Cerebellar cortex (tissue), 1 donor: ENCODE results near the gene B3GLCT.

Experiments used
- DNase-seq: peaks from one replicate; pipeline ENCODE4 v3.0.0-alpha.2; 2015; ENCODE audit warnings: low spot score

B3GLCT gene

DNA sequence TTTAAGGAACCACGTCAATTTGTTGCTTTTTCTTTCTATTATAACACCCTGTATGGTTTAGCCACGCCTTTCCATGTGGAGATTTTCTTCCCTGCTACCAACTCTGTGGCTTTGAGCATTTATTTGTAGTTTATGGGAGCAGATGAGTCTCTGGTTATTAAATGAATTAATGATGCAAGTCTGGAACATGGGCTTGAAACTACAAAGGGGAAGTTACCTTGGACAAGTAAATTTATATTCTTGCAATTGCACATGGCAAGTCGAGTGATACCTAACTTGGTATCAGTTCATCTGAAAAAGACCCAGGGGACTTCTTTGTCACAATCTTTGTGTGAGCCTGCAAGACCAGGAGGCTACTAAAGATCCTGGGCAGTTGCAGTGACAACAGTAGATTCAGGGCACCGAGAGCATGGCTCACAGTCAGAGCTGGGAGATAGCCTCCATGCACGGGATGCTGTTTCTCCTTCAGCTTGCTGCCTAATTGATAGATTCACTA is 24.4 kb downstream of the B3GLCT start:
- no peak for DNase-seq

DNA sequence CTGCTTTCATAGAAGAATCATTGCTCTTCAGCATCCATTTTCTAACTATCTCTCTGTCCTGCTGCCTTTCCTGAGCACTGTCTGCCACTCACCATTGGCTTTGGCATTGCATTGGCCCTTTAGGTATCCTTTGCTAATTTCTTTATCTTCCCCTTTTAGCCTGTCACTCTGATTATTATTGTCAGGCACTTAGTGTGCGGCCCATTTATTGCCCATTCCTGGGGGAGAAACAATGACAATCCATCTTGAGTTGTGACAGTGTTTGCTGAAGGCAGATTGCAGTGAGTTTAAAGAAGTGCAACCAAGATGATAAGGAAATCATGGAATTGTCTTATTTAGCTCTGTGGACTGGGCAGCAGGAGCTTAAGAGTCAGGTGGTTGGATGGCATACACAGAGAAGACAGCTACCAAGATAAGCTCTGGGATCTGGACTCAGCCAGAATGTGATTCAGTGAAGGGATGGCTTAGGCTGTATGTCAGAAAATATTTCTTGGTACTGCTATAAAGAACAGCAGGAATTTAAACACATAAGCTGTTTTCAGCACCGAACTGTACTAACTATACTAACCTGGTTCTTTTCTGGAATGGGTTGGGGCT is 25.3 kb downstream of the B3GLCT start:
- DNase-seq, result no peak

DNA sequence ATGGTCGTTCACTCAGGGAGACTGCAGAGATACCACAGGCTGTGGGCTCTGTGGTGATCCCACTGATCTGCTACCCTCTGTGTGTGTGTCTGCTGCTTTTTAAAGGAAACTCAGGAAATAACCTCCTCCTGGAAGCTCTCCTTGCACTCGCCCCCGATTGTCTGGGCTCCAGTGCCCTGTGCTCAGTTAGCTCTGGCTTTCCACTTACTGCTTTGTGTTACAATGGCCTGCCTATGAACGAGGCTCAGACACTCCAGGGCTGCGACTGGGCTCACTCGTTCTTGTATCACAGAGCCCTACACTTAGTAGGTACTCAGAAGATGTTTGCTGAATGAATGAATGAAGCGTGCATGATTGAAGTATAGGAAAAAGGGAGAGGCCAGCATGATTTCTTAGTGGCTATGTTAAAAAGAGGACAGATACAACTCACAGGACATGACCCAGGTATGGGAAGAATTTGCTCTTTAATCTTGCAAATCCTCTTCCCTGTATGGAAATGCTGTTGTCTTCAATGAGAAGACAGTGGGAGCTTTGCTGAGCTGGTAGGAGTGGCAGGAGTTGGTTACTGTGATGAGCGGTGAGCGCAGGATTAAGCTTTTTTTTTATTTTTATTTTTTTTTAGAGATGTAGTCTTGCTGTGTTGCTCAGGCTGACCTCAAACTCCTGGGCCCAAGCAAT is 26.4 kb downstream of the B3GLCT start:
- no peak for DNase-seq

DNA sequence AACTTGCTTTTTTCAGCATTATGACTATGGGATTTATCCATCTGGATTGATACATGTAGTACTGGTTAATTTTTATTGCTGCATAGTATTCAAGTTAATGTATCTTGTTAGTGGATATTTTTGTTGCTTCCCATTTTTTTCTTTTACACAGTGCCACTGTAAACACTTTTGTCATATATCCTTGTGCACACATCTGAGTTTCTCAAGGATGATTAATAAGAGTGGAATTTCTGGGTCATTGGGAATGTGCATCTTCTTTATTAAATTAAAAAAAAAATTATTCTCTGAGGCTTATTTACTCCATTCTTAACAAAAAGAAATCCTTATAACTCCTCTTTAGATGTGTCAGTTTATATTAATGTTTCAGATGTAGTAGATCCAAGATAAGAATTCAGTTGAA is 27.3 kb downstream of the B3GLCT start:
- DNase-seq, result no peak

DNA sequence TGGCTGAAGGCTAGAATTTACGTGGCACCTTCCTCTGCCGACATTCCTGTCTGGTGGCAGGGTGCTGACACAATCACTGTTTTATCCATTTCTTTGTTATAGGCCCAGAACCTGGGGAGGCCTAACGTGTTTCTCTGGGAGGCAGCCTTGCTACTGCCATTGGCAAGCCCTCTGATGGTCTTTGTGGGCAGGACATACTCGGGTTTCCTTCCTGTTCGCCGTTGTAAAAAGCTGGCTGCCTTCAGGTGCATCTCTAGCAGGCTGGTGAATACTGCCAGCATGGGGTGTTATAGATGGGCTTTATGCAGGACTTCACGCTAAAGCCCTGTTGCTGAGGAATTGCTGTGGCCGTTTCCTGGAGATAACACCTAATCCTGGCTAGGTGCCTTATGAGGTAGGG is 28.1 kb downstream of the B3GLCT start:
- DNase-seq, result no peak

DNA sequence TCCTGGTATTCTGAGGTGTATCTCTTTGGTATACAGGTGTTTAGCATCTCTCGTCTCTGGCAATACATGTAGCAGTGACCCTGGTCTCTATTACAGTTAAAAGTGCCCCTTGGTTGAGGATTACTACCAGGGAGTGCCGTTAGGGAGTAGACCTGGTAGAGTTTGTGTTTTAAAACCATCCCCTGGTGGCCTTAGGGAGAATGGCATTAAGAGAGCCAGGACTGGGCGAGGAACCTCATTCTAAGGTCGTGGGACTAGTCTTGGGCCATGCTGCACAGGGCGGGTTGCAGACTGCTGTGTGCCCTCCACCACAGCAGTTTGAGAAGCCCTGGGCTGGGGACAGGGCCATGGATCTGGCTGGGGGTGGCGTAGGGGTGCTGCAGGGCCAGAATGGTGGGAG is 35.0 kb downstream of the B3GLCT start:
- peak; percentile 6 for DNase-seq

DNA sequence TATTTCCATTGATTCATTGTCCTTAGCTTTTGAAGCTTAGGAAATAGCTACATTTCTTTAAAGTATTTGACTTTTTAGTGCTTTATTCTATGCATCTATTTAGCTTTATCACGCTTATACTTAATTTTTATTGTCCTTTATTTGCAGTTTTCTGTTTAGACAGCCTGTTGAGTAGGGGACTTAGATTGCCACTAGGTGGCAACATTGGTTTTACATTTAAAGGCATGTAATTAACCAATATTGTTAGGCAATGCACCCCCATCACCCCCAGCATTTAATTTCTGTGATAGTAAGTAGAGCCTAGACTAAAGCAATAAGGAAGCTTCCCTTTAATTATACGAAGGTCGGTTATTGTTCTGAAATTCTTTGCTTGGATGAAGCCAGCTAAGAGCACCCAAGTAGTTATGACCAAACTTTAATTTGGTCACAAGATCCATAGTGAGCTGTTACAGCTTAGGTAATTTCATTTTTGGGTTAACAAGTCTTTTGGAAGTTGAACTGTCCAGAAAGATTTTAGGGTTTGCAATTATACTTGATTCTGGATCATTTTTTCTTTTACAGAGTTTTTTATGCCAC is 36.5 kb downstream of the B3GLCT start:
- DNase-seq, result peak; percentile 26

DNA sequence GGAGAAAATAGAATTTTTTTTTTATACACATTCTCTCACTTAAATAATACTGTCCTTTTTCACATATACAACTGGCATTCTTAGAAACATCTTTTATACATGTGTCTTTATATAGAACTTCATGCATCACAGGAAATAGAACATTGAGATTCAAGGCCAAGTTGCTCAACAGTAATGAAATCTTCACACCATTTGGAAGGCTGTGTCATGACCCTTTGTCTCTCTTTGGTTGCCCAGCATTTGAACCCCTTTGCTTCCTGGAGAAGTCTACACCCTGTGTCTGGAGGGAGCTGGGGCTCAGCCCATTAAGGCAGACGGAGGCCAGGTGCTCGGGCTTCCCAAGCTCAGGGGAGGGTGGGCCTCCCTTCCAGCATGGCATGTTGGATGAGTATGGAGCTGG is 41.1 kb downstream of the B3GLCT start:
- DNase-seq, result no peak

DNA sequence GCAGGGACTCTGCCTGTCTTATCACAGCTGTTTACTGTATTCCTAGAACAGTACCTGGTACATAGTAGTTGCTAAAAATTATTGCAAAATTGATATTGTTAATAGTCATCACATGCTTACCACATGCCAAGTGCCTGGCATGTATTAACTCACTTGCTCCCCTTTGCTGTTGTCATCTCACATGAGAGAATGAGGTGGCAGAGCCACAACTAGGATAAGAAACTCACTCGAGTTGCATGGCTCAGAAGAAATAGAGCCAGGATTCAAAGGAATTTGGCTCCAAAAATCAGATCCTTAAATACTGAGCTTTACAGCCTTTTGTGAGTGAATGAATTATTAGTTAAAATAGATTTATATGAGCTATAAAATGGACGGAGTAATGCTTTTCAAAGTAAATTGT is 42.6 kb downstream of the B3GLCT start:
- DNase-seq, result no peak

DNA sequence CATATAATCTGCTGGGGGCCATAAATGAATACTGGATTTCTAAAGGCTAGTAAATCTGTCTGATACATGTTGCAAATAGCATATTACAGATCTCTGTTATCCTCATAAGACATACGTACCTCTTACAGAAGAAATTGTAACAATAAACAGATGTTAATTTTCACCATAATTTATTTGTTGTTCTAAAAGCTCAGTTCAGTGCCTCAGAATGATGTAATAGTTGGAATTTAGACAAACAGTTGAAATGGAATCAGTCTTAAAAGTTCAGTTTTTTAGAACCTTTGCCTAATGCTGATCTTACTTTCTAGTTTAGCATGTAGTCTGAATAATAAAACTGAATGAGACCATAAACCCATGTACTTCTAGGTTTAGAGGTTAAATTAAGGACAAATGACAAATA is 43.1 kb downstream of the B3GLCT start:
- DNase-seq, result no peak

DNA sequence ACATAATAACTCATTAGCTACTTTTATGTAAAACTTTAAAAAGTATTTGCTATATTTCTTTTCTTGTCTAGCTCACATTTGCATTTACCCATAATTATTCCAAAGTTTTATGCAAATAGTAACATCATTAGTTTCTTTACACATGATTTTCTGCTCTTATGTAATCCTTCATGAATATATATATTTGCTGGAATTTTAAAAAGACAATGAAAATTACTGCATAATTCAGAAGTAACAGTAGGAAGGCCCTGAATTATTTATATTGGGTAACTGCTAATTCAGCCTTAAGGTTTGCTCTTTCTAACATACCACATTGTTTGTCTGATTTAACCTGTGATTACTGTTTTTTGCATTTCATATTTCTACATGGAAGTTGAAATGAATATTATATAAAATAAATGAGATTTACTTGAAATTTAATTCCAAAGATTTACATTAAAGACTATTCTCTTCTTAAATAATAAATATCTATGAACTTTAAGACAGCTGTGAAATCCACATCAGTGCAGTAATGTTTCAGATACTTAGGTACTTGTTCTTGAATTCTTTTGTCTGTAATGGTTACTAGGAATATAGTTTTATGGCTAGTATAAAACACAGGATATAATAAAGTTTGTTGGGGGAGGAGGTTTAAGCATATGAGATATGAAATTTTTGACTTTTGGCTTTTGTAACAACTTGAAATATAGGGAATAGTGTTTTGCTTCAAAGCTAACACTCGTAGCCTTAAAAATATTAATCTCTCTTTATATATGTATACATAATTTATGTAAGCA is 46.0 kb downstream of the B3GLCT start:
- DNase-seq, result no peak

DNA sequence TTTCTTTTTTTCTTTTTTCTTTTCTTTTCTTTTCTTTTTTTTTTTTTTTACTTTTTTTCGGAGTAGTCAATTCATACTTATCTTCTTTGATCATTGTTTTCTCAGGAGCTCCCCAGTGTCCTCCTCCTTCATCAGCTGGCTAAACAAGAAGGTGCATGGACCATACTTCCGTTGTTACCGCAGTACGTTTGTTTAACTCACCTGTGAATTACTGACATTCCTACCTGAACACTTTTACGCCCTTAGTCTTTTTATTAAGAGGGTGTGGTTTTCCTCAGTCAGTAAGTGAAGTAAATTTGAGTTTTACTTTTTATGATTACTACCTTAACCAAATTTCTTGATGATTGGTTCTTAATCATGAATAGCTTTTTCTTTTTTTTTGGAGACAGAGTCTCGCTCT is 47.1 kb downstream of the B3GLCT start:
- no peak for DNase-seq

DNA sequence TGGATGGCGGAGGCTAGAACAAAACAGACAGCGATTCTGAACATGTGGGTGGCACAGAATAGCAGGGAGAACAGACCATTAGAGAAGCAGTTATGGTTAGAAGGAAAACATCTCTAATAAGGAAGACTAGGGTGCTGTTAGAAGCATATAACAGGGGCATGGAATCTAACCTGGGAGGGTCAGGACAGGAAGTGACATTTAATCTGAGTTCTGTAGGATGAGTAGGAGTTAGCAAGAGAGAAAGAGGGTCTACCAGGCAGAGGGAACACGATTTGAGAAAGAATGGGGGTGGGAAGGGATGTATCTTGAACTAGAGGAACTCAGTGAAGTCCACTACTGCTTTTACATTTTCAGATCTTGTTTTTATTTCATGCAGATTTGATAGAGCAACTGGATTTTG is 48.6 kb downstream of the B3GLCT start:
- no peak for DNase-seq

DNA sequence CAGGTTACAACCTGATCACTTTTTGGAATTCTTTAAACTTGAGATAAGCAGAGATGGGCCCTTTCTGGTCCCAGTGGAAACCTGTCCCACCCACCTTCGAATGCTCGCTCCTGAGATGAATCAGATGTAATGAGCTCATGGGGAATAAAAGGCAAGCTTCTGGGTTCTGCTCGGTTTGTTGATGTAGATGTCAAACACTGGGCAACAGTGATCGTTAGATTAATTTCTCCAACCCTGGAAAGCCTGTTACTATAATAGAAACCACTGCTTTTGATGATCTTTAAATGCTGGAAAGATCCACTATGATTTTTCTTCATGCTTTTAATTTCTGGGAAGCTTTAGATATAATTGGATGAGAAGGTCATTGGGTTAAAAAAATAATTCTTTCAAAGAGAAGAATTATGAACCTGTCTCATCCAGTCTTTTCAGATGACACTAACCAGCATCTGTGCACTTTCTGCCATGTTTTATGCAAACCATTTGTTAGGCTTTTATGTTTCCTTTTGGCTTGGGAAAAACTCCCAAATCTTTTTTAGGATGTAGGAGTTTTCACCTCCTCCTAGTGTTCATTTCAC is 49.3 kb downstream of the B3GLCT start:
- DNase-seq, result no peak

DNA sequence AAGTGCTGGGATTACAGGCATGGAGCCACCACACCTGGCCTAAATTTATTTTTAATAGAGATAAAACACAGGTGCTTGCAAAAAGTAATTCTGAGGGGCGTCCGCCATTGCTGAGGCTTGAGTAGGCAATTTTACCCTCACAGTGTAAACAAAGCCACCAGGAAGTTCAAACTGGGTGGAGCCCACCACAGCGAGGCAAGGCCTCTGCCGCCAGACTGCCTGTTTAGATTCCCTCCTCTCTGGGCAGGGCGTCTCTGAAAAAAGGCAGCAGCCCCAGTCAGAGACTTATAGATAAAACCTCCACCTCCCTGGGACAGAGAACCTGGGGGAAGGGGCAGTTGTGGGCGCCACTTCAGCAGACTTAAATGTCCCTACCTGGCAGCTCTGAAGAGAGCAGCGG is 50.7 kb downstream of the B3GLCT start:
- DNase-seq, result no peak

DNA sequence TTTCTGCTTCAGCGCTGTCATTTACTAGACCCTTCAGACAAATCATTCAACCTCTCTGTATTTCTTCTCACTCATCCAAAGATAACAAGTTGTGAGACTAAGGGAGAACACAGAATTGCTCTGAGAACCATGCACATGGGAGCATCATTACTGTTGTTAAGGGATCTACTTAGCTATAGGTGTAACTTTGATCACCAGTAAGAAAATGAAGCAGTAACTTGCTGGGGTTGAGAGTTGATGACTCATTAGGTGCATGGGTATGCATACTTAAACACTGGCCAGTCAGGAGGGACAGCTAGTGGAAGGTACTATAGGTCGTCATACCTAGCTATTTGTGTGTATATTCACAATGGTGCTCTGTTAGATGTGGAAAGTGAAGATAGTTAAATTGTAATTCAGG is 61.5 kb downstream of the B3GLCT start:
- no peak for DNase-seq

DNA sequence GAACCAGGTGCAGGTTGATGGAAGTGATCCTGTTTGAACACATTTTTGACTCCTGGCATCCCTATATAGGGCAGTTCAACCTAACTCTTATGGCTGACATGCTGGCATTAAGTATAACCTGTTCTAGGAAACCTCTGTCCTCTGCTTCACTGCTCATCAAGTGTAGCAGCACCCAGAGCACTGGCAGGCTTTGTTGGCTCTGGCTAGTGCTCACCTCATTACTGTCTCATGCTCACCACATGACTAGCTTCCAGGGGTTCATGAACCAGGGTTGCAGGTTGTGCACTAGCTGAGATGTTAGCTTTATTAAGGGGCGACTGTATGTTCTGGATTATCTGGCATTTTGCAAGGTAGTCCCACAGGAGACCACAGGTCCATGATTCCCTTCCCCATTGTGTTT is 63.6 kb downstream of the B3GLCT start:
- no peak for DNase-seq

DNA sequence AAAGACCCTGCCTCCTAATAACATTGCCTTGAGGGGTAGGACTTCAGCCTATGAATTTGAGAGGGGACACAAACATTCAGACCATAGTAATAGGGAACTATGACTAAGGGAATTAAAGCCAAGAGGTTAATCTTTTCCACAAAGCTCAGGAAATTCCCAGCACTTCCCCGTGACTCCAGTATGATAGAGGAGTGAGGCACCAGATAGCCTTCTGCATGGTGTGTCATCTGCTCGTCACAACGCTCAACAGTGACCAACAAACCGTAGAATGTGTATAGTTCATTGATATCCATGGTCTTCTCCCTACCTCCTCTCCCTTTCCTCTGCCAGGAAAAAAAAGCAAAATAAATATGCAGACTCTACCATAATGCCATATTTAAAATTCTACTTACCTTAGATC is 64.4 kb downstream of the B3GLCT start:
- no peak for DNase-seq

DNA sequence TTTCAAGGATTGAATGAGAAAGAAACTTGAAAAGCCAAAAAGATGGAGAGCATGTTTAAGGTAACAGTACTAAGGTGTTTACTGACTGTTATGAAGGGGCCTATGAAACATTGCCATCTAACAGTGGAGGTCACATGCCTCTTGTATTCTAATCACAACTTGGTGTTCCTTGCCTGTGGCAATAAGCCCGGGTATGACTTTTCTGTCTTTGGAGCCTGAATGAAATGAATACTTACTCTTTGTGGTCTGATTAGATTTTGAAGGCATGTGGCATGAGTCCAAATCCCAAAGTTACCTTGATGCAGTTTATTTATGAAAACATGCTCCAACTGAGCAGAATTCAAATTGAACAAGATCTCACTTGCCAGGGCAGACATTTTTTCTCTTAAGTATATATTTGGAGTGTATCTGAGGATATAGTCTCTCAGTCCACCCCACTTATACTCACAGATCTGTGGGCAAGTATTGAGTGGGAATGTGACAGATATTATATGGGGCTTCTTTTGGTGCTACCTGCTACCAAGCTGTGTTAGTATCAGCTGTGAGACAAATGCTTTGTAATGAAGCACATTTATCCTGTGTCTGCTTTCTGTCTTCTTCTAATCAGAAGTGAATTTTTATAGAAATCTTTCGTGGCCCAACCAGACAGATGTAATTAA is 67.5 kb downstream of the B3GLCT start:
- peak; percentile 1 for DNase-seq

DNA sequence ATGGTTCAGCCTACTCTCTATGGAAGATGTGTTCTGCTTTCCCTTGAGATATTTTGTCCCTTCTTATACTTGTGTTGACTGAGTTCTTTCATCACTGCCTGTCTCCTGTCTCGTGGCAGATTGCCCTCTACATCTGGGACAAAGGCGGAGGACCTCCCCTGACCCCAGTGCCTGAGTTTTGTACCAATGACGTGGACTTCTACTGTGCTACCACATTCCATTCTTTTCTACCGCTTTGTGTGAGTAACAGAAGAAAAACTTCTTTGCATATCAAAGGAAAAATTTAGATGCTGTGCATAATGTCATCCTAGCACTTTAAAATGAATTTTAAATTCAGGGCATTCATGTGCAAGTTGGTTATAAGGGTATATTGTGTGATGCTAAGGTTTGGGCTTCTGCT is 74.6 kb downstream of the B3GLCT start:
- no peak for DNase-seq

DNA sequence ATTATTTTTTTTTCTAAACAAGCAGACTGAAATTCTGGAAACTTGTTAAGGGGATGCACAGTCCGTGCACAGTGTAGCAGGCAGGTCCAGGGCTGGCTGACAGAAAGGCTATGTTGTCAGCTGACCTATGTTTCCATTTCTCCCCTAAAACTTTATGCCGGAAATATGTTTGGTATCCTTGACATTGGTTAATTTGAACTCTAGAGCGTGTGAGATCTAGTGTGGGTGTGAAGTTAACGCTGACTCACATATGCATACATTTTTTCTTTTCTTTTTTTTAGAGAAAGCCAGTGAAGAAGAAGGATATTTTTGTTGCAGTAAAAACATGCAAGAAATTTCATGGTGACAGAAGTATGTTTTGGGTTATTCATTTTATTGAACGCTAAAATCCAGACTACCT is 76.6 kb downstream of the B3GLCT start:
- no peak for DNase-seq

DNA sequence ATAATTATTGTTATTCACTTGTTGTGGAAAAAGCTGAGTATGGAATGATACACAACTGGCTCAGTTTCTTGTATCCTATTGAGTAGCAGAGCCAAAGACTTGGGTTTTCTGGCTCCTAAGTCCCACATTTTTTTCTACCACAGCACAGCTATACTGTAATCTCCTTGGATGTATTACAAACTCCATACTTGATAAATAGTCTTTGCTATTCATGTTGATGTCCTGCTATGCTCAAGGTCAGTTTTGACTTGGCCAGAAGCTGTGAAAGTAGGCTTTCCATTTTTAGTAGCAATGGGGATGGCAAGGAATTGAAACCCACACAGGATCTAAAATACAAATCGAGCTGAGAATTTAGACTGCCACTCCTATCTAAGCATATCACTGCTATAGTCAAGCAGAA is 79.1 kb downstream of the B3GLCT start:
- no peak for DNase-seq
